NCI-H446 (cell line): ENCODE results near the gene WDR12.
"Not testable (repeated sequence)": the region's sequence is repeated elsewhere in the genome, so short reads cannot be mapped to it uniquely, and the experiment has no call there.

Source experiments
- DNase-seq, 2 experiments: peaks; one replicate each; lab custom pipeline; 2025; lab: John Stamatoyannopoulos, UW

The WDR12 gene

GRCh38 chr2:202883987-202884675, 27.3 kb downstream of the WDR12 start:
- DNase-seq: no peak

- no peak for DNase-seq
Observed at GRCh38 chr2:202881570-202881969, 29.9 kb downstream of the WDR12 start.

GRCh38 chr2:202877699-202878098, 33.8 kb downstream of the WDR12 start:
- no peak for DNase-seq

DNA sequence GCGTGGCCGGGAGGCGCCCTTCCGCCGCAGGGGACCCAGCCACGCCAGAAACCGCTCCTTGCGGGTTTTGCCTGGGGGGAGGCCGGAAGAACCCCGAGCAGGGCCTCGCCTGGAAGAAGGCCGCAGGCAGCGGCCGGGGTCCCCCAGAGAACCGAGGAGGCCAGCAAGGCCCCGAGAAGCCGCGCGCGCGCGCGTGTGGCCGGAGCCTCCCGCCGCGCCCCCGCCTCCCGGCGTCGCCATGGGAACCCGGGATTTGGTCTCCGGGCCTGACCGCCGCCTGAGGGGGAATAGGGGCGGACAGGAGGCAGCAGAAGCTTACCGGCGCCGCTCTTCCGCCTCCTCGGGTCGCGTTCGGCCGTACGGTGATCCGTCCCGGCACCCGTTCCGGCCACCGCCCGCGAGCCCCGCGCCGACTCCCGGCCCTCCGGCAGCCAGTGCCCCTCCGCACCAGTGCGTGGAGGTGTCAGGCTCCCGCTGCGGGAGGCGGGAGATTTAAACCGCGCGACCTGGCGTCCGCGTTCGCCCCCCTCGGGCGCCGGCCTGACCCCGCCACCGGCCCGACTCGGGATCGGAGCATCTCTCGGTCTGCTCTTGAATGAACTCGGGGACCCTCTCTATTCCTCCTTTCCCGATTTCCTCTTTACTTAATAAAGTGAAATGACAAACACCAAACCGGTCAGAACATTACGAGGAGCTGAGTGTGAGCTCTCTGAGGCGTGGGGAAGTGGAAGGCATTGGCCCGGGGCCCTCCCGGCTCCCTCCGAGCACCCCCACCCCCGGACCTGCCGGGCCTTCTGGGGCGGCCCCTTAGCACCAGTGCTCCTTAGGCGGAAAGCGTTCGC, 40.0 kb downstream of the WDR12 start, which contains the start of gene ICA1L:
TSS of gene ICA1L (minus strand) at position 467 of the 842 bp plus-strand sequence. CDS start 42,757 bp downstream, outside the sequence.
- peak; percentile 62 for DNase-seq

DNA sequence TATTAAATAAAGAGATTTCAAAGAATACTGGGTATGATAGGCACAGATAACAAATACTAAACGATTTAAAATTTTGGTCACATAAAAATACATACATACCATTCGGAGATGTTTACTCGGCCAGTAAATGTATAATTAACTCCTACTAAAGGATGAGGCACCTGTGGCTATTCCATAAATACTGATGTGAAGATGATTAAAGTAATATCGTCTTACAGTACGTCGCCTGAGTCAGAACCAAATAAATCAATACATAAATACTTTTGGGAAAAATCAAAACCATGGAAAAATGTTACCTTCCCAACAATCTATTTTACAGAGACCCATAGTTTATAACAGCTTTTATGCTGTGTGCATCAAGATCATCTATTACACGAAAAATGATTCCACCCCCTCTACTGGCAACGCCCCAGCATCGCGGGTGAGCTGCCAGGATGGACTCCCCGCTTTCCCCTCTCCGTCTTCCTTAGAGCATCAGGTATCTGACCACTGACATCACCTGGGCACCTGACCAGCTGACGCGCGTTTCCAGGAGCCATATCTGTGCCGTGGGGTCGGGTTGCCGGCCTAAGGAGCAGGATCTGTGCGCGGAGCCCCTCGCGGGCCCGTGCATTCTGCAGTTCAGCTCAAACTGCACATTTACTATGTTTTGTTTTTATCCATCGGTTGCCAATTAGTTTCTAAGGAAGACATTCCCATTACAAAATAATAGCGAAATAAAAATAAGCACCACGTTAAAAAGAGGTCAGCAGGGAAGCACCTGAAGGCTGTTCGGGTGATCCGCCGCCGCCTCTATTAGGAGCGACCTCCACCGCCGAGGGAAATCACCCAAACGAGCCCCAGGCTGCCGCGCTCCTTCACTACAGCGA, 40.8 kb downstream of the WDR12 start:
- peak; percentile 25 to 26 for DNase-seq

DNA sequence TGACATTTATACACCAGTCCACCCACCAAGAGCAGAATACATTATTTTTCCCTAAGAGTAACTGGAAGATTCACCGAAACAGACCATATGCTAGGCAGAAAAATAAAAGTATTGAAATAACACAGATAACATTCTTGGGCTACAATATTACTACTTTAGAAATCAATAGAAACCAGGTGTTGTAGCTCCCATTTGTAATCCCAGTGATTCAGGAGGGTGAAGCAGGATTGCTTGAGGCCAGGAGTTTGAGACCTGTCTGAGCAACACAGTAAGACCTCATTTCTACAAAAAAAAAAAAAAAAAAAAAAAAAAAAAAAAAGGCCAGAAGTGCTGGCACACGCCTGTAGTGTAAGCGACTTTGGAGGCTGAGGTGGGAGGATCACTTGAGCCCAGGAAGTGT, 49.5 kb downstream of the WDR12 start:
- DNase-seq: no peak

DNA sequence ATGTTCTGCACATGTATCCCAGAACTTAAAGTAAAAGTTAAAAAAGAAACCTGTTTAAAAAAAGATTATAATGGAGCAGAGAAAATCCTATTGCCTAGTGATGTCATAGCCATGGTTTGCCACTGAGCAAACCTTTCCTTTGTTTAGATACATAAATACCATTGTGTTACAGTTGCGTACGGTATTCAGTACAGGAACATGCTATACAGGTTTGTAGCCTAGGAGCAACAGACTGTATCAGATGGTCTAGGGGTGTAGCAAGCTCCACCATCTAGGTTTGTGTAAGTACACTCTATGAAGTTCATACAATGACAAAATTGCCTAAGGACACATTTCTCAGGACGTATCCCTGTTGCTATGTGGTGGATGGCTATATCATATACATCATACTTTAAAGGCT, 52.9 kb downstream of the WDR12 start:
- no peak for DNase-seq

- not testable (repeated sequence) for DNase-seq
Observed at GRCh38 chr2:202849343-202849742, 62.1 kb downstream of the WDR12 start.

- no peak for DNase-seq
Observed at GRCh38 chr2:202848813-202849212, 62.7 kb downstream of the WDR12 start.

DNA sequence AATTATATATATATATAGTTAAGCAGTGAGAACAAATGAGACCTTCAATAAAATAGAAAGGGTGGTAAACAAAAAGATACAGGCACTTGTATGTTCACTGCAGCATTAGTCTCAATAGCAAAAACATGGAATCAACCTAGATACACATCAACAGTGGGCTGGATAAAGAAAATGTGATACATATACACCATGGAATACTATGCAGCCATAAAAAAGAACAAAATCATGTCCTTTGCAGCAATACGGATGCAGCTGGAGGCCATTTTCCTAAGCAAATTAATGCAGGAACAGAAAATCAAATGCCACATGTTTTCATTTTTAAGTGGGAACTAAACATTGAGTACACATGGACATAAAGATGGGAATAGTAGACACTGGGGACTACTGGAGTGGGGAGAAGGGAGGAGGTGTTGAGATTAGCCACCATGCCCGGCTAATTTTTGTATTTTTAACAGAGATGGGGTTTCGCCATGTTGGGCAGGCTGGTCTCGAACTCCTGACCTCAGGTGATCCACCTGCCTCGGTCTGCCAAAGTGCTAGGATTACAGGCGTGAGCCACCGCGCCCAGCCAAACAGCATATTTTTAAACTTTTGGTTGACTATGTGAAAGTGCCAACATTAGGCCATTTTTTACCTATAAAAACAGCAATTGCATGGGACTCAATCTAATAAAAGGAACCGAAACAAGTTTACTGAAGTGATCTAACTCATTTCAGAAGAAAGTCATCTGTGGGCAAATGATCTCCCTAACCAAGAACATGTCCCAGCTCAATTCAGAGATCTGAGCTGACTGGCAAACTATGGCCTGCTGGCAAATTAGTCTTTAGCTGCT, 63.6 kb downstream of the WDR12 start:
- no peak for DNase-seq

GRCh38 chr2:202844656-202845055, 66.8 kb downstream of the WDR12 start:
- DNase-seq: no peak

DNA sequence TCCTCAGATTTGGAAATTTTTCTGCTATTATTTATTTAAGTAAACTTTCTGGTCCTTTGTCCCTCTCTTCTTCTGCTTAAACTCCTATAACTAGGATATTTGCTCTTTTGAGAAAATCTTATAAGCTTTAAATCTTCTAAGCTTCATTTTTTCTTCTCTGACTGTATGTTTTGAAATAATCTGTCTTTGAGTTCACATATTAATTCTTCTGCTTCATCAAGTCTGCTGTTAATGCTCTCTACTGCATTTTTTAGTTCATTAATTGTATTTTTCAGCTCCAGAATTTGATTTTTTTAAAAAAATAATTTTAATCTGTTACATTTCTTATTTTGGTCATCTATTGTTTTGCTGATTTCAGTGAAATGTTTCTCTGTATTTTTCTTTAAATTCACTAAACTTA, 68.8 kb downstream of the WDR12 start:
- no peak for DNase-seq

DNA sequence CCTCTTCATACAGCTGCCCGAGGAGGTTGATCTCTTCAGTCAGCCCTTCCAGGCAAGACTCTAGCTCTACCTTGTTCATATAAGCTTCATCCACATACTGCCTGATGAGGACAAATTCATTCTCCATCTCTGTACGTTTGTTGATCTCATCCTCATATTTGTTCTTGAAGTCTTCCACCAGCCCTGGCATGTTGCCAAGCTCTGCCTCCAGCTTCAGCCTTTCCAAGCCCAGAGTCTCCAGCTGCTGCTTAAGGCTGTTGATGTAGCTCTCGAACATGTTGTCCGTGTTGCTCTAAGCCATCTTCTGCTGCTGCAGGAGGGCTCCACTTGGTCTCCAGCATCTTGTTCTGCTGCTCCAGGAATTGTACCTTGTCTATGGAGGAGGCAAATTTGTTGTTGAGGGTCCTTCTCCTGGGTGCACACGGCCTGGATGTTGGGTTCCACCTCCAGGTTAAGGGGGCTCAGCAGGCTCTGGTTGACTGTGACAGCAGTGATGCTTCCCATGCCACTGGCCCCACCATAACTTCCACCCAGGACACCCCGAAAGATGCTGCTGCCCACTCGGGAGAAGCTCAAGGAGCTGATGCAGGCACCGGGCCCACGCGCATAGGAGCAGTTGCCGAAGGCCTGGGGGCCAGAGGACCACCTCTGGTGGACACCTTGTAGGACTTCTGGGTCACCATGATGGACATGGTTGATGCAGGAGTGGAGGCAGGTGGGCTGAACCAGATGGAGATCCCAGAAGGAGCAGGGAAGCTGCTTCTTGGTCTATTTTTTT, 70.2 kb downstream of the WDR12 start:
- DNase-seq: peak in 1 of 2 experiments; percentile 30

DNA sequence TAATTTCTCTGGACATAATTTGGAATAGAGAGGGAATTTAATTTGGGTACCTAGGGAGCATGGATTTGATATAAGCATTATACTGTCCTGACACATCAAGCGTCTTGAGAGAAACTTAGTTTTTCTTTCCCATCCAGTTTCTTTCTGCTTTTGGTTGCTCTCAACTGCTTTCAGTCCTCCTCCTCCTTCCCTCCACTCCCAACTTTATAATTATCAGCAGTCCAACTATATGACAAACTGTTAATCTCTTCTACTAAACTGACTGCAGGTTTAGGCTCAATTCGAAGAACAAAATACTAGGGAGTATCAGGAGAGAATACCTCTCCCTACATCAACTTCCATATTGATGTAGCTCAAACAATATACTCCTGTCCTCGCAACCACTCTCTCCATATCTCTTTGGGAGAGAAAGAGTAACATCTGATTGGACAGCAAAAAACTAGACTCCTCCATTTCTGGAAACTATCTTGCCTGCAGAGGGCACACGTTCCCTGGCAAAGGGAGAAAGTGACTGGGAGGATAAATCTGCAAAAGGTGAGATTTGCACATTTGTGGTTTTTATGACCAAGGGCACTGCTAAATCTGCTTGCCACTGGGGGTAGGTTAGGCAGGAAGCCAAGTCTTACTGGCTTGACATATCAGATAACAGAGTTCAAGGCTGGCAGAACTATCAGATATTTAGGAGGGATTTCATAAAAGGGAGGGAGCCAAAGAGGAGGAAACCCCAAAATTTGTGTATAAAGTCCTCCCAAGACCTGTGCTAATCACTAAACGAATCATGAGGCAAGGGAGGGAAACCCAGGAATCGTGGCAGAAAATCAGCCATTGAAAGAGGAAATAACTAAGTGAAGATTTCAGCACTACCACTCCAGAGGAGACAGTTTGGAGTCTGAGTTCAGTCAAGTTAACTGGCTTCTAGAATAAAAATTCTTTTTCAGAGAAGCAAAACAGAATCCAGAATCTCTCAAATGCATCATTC, 79.9 kb downstream of the WDR12 start:
- peak; percentile 2 to 45 for DNase-seq

DNA sequence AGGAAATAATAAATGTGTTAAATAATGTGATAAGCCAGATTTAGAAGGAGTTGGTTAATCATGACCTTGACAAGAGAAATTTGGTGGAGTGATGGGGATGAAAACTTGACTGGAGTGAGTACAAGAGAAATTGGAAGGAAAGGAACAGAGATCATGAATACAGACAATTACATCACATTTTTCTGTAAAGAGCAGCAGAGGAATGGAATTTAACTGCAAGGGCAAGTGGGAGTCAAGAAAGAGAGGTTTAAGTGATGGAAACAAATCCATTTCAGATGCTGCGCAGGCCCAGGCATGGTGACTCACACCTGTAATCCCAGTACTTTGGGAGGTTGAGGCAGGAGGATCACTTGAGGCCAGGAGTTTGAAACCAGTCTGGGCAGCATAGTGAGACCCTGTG, 86.6 kb downstream of the WDR12 start:
- no peak for DNase-seq
